ENCODE data around the gene FXYD5. TPM values are rescaled to one million over a fixed set of nuclear protein-coding genes. Genes with fewer than 3 reads are reported as not detected.
A peak's percentile ranks its signal among the peaks of the same experiment; 100 is the strongest.

FXYD5 gene
- total and polyA plus RNA-seq, 9 of the 15 experiments (the other 6 are each of a cell fraction or from before 2014, with no cell fraction given), result 104 to 537 (median 174) TPM

- no peaks in the 10 kb centered on the region for H3K9me1 ChIP-seq (ENCODE audit: control insufficient read depth, insufficient read depth, low read length)
- TF ChIP-seq WHSC1 (IDR thresholded peaks at IDR 0.05; ENCODE audit: low read length), result no peak
- TF ChIP-seq ZNF146 (CRISPR knock-in tag; IDR thresholded peaks at IDR 0.05; ENCODE audit: unreplicated experiment), result no peak
- TF ChIP-seq NFXL1 (CRISPR knock-in tag; IDR thresholded peaks at IDR 0.05), result no peak
- TF ChIP-seq, protein P1, sequence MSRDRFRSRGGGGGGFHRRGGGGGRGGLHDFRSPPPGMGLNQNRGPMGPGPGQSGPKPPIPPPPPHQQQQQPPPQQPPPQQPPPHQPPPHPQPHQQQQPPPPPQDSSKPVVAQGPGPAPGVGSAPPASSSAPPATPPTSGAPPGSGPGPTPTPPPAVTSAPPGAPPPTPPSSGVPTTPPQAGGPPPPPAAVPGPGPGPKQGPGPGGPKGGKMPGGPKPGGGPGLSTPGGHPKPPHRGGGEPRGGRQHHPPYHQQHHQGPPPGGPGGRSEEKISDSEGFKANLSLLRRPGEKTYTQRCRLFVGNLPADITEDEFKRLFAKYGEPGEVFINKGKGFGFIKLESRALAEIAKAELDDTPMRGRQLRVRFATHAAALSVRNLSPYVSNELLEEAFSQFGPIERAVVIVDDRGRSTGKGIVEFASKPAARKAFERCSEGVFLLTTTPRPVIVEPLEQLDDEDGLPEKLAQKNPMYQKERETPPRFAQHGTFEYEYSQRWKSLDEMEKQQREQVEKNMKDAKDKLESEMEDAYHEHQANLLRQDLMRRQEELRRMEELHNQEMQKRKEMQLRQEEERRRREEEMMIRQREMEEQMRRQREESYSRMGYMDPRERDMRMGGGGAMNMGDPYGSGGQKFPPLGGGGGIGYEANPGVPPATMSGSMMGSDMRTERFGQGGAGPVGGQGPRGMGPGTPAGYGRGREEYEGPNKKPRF (IDR thresholded peaks at IDR 0.05; ENCODE audit: low read depth, low read length), result no peak
- TF ChIP-seq KDM1A (IDR thresholded peaks at IDR 0.05), result no peak
- no peak for TF ChIP-seq ZC3H11A (IDR thresholded peaks at IDR 0.05; ENCODE audit: low read depth, low read length)
- TF ChIP-seq, protein P2, sequence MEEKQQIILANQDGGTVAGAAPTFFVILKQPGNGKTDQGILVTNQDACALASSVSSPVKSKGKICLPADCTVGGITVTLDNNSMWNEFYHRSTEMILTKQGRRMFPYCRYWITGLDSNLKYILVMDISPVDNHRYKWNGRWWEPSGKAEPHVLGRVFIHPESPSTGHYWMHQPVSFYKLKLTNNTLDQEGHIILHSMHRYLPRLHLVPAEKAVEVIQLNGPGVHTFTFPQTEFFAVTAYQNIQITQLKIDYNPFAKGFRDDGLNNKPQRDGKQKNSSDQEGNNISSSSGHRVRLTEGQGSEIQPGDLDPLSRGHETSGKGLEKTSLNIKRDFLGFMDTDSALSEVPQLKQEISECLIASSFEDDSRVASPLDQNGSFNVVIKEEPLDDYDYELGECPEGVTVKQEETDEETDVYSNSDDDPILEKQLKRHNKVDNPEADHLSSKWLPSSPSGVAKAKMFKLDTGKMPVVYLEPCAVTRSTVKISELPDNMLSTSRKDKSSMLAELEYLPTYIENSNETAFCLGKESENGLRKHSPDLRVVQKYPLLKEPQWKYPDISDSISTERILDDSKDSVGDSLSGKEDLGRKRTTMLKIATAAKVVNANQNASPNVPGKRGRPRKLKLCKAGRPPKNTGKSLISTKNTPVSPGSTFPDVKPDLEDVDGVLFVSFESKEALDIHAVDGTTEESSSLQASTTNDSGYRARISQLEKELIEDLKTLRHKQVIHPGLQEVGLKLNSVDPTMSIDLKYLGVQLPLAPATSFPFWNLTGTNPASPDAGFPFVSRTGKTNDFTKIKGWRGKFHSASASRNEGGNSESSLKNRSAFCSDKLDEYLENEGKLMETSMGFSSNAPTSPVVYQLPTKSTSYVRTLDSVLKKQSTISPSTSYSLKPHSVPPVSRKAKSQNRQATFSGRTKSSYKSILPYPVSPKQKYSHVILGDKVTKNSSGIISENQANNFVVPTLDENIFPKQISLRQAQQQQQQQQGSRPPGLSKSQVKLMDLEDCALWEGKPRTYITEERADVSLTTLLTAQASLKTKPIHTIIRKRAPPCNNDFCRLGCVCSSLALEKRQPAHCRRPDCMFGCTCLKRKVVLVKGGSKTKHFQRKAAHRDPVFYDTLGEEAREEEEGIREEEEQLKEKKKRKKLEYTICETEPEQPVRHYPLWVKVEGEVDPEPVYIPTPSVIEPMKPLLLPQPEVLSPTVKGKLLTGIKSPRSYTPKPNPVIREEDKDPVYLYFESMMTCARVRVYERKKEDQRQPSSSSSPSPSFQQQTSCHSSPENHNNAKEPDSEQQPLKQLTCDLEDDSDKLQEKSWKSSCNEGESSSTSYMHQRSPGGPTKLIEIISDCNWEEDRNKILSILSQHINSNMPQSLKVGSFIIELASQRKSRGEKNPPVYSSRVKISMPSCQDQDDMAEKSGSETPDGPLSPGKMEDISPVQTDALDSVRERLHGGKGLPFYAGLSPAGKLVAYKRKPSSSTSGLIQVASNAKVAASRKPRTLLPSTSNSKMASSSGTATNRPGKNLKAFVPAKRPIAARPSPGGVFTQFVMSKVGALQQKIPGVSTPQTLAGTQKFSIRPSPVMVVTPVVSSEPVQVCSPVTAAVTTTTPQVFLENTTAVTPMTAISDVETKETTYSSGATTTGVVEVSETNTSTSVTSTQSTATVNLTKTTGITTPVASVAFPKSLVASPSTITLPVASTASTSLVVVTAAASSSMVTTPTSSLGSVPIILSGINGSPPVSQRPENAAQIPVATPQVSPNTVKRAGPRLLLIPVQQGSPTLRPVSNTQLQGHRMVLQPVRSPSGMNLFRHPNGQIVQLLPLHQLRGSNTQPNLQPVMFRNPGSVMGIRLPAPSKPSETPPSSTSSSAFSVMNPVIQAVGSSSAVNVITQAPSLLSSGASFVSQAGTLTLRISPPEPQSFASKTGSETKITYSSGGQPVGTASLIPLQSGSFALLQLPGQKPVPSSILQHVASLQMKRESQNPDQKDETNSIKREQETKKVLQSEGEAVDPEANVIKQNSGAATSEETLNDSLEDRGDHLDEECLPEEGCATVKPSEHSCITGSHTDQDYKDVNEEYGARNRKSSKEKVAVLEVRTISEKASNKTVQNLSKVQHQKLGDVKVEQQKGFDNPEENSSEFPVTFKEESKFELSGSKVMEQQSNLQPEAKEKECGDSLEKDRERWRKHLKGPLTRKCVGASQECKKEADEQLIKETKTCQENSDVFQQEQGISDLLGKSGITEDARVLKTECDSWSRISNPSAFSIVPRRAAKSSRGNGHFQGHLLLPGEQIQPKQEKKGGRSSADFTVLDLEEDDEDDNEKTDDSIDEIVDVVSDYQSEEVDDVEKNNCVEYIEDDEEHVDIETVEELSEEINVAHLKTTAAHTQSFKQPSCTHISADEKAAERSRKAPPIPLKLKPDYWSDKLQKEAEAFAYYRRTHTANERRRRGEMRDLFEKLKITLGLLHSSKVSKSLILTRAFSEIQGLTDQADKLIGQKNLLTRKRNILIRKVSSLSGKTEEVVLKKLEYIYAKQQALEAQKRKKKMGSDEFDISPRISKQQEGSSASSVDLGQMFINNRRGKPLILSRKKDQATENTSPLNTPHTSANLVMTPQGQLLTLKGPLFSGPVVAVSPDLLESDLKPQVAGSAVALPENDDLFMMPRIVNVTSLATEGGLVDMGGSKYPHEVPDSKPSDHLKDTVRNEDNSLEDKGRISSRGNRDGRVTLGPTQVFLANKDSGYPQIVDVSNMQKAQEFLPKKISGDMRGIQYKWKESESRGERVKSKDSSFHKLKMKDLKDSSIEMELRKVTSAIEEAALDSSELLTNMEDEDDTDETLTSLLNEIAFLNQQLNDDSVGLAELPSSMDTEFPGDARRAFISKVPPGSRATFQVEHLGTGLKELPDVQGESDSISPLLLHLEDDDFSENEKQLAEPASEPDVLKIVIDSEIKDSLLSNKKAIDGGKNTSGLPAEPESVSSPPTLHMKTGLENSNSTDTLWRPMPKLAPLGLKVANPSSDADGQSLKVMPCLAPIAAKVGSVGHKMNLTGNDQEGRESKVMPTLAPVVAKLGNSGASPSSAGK (IDR thresholded peaks at IDR 0.05), result no peak
- no peak for TF ChIP-seq ZNF436 (CRISPR knock-in tag; IDR thresholded peaks at IDR 0.05)
Measured at GRCh38 chr19:35125749-35126623, 28.5 kb upstream of the FXYD5 start.

More at GRCh38 chr19:35125749-35126623, 28.5 kb upstream of the FXYD5 start:
- FAIRE-seq (no peak), DNase-seq (ENCODE audit: extremely low read depth in 1 of 4, low spot score in 3 of 4) (no peak), ATAC-seq (no peak)
- Histone ChIP-seq H3K9ac (ENCODE audit: insufficient read depth in 1 of 2, low read depth in 2 of 2, low read length in 2 of 2) (peak overlapping the region in 1 of 2 experiments; percentile 13; a peak in 2 of 4 replicates), H3K9me3 (replicated peaks; ENCODE audit: control insufficient read depth, insufficient read depth, low read depth, low read length) (no peaks in the 10 kb centered on the region), H3K4me1 (replicated peaks in 1 of 2; ENCODE audit: control insufficient read depth in 2 of 2, insufficient read depth in 2 of 2, low read length in 2 of 2) (peaks cover 8 to 34% of the 10 kb centered on the region in 2 experiments; a peak in 4 of 5 replicates), H2AFZ (ENCODE audit: low read depth, low read length) (no peak overlapping the region), H3K27me3 (ENCODE audit: control insufficient read depth in 2 of 2, insufficient read depth in 2 of 2, low read length in 2 of 2) (peaks cover 2 to 11% of the 10 kb centered on the region in 2 experiments; a peak in 2 of 5 replicates), H3K4me3 (no peak overlapping the region), H4K20me1 (replicated peaks; ENCODE audit: control insufficient read depth, insufficient read depth, low read length) (no peaks in the 10 kb centered on the region), H3K79me2 (ENCODE audit: control insufficient read depth, insufficient read depth, low read length) (no peaks in the 10 kb centered on the region), H3K4me2 (ENCODE audit: insufficient read depth, low read length) (no peak overlapping the region), H3K27ac (ENCODE audit: extremely low read depth, low read depth, low read length) (no peak overlapping the region), H3K36me3 (ENCODE audit: control insufficient read depth, insufficient read depth, low read length) (no peaks in the 10 kb centered on the region)
- in situ Hi-C loops (cut with MboI) (loop anchor here (5.0 kb wide), 1 partner anchor 59 kb away; no protein-coding TSS in a partner anchor), intact Hi-C loops (cut with micrococcal nuclease) (no loop called here)
- 72% methylated on average over 22 of the region's 35 CpGs for WGBS (ENCODE audit: insufficient coverage, low coverage, missing lambda C conversion rate)
- ChIA-PET CTCF (ENCODE audit: low intra/inter-chr PET ratio) (no interaction called here), POLR2A (interaction anchor here (0.6 kb wide), 1 partner anchor 188 kb away, joined by 3 read pairs; no protein-coding TSS in a partner anchor)
- no TSS peak for BruUV-seq (replicated peaks)
